GM12801 (cell line): ENCODE results near the gene ASXL1.

Experiments used
- TF ChIP-seq, protein P1 (sequence below): IDR thresholded peaks from one replicate; pipeline ENCODE4 v1.5.1; 2011; ENCODE audit warnings: control low read depth; ENCODE audit not compliant: insufficient read length; ENCODE audit errors: extremely low read depth

ASXL1 gene

DNA sequence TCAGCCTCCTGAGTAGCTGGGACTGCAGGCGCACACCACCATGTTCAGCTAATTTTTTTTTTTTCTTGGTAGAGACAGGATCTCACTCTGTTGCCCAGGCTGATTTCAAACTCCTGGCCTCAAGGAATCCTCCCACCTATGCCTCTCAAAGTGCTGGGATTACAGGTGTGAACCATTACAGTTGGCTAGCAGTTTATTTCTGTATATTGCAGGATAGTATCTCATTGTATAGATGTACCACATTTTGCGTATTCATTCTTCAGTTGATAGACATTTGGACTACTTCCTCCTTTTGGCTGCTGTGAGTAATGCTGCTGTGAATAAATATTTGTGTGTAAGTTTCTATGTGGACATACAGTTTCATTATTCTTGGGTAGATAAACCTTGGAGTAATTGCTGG is 32.9 kb downstream of the ASXL1 start:
- TF ChIP-seq, protein P1, sequence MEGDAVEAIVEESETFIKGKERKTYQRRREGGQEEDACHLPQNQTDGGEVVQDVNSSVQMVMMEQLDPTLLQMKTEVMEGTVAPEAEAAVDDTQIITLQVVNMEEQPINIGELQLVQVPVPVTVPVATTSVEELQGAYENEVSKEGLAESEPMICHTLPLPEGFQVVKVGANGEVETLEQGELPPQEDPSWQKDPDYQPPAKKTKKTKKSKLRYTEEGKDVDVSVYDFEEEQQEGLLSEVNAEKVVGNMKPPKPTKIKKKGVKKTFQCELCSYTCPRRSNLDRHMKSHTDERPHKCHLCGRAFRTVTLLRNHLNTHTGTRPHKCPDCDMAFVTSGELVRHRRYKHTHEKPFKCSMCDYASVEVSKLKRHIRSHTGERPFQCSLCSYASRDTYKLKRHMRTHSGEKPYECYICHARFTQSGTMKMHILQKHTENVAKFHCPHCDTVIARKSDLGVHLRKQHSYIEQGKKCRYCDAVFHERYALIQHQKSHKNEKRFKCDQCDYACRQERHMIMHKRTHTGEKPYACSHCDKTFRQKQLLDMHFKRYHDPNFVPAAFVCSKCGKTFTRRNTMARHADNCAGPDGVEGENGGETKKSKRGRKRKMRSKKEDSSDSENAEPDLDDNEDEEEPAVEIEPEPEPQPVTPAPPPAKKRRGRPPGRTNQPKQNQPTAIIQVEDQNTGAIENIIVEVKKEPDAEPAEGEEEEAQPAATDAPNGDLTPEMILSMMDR, result no peak

DNA sequence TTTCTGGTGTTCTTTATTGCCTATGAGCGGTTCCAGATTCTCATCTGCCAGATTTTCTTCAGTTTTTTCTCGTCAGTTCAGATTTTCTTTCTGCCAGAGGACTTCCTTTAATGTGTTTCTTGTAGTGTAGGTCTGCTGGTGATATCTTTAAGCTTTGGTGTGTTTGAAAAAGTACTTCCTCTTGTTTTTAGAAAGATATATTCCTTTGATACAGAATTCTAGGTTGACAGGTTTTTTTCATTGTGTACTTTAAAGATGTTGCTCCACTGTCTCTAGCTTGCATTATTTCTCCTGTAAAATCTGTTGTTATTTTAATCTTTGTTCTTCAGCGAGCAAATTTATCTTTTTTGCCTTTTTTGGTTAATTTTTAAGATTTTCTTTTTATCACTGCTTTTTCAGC is 36.9 kb downstream of the ASXL1 start:
- TF ChIP-seq, protein P1, result no peak

DNA sequence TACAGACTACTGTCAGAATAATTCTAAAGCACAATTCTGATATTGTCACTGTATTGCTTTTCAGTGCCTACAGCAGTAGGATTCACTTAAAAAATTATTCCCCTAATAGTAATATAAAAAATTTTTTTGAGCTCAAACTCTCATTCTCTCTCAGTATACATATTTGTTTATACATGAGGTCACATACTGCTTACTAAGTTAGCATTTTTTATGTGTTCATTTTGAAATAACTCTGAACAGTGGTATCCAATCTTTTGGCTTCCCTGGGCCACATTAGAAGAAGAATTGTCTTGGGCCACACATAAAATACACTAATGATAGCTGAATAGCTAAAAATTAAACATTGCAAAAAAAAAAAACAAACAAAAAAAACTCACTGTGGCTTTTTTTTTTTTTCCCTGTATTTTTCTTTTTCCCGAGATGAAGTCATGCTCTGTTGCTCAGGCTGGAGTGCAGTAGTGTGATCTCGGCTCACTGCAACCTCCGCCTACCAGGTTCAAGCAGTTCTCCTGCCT is 38.6 kb downstream of the ASXL1 start:
- TF ChIP-seq, protein P1, result no peak

DNA sequence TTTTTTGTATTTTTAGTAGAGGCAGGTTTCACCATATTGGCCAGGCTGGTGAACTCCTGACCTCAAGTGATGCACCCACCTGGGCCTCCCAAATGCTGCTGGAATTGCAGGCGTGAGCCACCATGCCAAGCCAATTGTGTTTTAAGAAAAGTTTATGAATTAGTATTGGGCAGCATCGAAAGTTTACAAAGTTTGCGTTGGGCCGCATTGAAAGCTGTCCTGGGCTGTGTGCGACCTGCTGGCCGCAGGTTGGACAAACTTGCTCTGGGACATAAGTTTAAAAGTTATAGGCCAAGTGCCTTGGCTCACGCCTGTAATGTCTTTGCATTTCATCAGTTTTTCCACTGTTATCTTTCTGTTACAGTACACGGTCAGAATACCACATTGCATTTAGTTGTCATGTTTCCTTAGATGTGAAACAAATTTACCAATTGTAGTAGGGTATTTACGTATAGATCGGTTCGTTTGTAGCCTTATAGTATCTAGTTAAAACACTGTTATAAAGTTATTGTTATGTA is 39.5 kb downstream of the ASXL1 start:
- TF ChIP-seq, protein P1, result no peak

DNA sequence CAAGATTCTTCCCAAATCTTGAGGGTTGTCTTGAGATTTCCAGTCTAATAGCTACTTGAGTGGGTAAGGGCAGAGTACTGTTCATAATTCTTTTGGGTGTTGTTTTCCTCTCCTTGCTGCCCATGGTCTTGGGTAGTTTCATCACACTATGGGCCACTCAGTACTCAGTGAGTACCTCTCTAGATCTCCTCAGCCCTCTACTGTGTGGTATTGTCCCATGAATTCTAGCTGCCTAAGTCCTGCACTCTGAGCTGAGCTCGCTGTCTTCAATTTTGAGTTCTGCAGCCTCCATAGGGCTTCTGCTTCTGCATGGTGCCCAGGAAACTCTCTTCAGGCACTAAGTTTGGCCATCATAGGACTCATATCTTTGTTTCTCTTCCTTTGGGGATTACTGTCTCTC is 42.3 kb downstream of the ASXL1 start:
- TF ChIP-seq, protein P1, result no peak

DNA sequence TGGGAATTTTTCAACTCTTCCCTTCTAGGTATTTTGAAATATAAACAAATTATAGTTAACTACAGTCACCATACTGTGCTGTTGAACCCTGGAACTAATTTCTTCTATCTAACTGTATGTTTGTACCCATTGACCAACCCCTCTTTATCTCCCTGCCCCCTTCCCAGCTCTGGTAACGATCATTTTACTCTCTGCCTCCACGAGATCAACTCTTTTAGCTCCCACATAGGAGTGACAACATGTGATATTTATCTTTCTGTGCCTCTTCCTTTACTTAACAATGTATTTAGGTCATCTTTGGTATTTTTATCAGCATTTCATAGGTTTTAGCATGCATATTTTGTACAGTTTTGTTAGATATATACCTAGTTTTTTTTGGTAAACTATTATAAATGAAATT is 45.9 kb downstream of the ASXL1 start:
- TF ChIP-seq, protein P1, result no peak

DNA sequence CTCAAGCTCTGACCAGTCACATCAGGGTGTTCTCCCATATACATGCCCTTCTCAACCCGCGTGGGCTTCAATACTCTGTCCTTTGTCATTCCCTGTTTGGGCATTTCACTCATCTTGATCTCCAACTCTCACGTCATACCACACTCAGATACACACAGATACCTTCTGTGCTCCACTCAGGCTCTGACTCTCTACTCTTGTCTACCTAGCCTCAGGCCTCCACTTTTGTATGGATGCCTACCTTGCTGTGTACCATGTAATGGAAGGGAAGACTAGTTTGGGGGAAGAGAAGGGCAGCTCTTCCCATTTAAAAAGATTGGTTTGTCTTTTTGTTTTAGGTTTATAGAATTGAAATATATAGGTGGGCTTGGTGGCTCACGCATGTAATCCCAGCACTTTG is 48.6 kb downstream of the ASXL1 start:
- TF ChIP-seq, protein P1, result no peak
